Naive thymus-derived CD8-positive, alpha-beta T cell (primary cell): ENCODE data around the gene ARL15. TPM values are rescaled to one million over a fixed set of nuclear protein-coding genes. Genes with fewer than 3 reads are reported as not detected.

ENCODE experiments used
- ATAC-seq, 2 donors: fragments of 150-1000 bp; cut with Tn5 transposase in 1 of 2; sonication (Bioruptor Pico), chemical (Tn5 transposase) in 1 of 2; 1 replicate in 1 of 2; 2 replicates in 1 of 2; pipeline ENCODE4 v1.10.0; 2021; ENCODE audit warnings: mild to moderate bottlenecking in 2 of 2, moderate library complexity in 2 of 2
- POLR2A ChIA-PET: fragments of 350-600 bp; sonication (Branson Sonifier 250); formaldehyde crosslinking; loops from one replicate; lab custom pipeline; 2021; ENCODE audit warnings: antibody characterized with exemption; lab: Charles Lee
- DNase-seq, 10 donors: peaks; one replicate each; pipeline versions ENCODE4 v3.0.0 to v3.0.0-alpha.2; 2020 to 2022
- H3K27ac Mint-ChIP-seq, 10 donors: one replicate each; pipeline ENCODE4 v1.8.0; 2020 to 2022; ENCODE audit warnings: mild to moderate bottlenecking in 10 of 10, mixed read lengths in 10 of 10, moderate library complexity in 4 of 10, inconsistent platforms in 1 of 10
- H3K27me3 Mint-ChIP-seq, 5 donors: one replicate each; pipeline ENCODE4 v1.8.0; 2021 to 2022; ENCODE audit warnings: mixed read lengths in 5 of 5
- H3K36me3 Mint-ChIP-seq, 3 donors: one replicate each; pipeline ENCODE4 v1.8.0; 2020 to 2022; ENCODE audit warnings: mixed read lengths in 3 of 3, mild to moderate bottlenecking in 2 of 3, inconsistent platforms in 1 of 3
- H3K4me1 Mint-ChIP-seq, 4 donors: one replicate each; pipeline ENCODE4 v1.8.0; 2021 to 2022; ENCODE audit warnings: mixed read lengths in 4 of 4
- H3K4me3 Mint-ChIP-seq, 10 donors: one replicate each; pipeline ENCODE4 v1.8.0; 2020 to 2022; ENCODE audit warnings: mild to moderate bottlenecking in 10 of 10, mixed read lengths in 10 of 10, moderate library complexity in 6 of 10, inconsistent platforms in 1 of 10
- H3K9me3 Mint-ChIP-seq, 9 donors: one replicate each; pipeline ENCODE4 v1.8.0; 2020 to 2022; ENCODE audit warnings: mixed read lengths in 9 of 9, mild to moderate bottlenecking in 3 of 9, inconsistent platforms in 1 of 9, moderate library complexity in 1 of 9
- polyA plus RNA-seq, 3 donors: library from polyadenylated mRNA; unstranded; fragments of 300-500 nt; fragmentation: Illumina TruSeq; gene quantifications; one replicate each; pipeline ENCODE4 v1.2.3, GENCODE V29; 2021
- total RNA-seq, 8 experiments: library from RNA in 2 of 8; stranded (reverse) in 2 of 8; gene quantifications; one replicate each; pipeline ENCODE4 v1.2.3 and lab custom pipeline; 2021 to 2026

The ARL15 gene
- total and polyA plus RNA-seq, 5 experiments from 2014 or later = 9.9 to 15.2 (median 12.4) TPM

GRCh38 chr5:53884844-53885243, 425.5 kb downstream of the ARL15 start:
- POLR2A ChIA-PET = no interaction called here
- peaks cover 0 to 2% (median 0%) of the 10 kb centered on the region in 4 donors for H3K4me1 Mint-ChIP-seq
- no peak overlapping the region for H3K4me3 Mint-ChIP-seq

GRCh38 chr5:53884417-53884816, 426.0 kb downstream of the ARL15 start:
- Mint-ChIP-seq H3K4me3 (no peak overlapping the region), H3K4me1 (peaks cover 0 to 2% (median 0%) of the 10 kb centered on the region in 4 donors), H3K36me3 (peaks cover 0 to 21% (median 12%) of the 10 kb centered on the region in 3 donors), H3K27ac (peak overlapping the region in 2 of 10 donors; percentile 14 to 36), H3K9me3 (no peaks in the 10 kb centered on the region), H3K27me3 (no peaks in the 10 kb centered on the region)
- no peak for ATAC-seq
- POLR2A ChIA-PET = no interaction called here
- no peak for DNase-seq

More at GRCh38 chr5:53884844-53885243, 425.5 kb downstream of the ARL15 start:
- H3K9me3 Mint-ChIP-seq = no peaks in the 10 kb centered on the region
- no peak for ATAC-seq
- H3K27me3 Mint-ChIP-seq = no peaks in the 10 kb centered on the region
- no peak for DNase-seq
- peaks cover 0 to 21% (median 12%) of the 10 kb centered on the region in 3 donors for H3K36me3 Mint-ChIP-seq
- no peak overlapping the region for H3K27ac Mint-ChIP-seq

- no peak overlapping the region for H3K4me3 Mint-ChIP-seq
- peaks cover 0 to 21% (median 12%) of the 10 kb centered on the region in 3 donors for H3K36me3 Mint-ChIP-seq
- POLR2A ChIA-PET = no interaction called here
- H3K27ac Mint-ChIP-seq = no peak overlapping the region
- ATAC-seq (no peak), DNase-seq (no peak)
- peaks cover 0 to 7% (median 0%) of the 10 kb centered on the region in 9 donors for H3K9me3 Mint-ChIP-seq
- peaks cover 0 to 2% (median 0%) of the 10 kb centered on the region in 4 donors for H3K4me1 Mint-ChIP-seq
- H3K27me3 Mint-ChIP-seq = no peaks in the 10 kb centered on the region
Measured at GRCh38 chr5:53882676-53883031, 427.7 kb downstream of the ARL15 start.

GRCh38 chr5:53882006-53882675, 428.2 kb downstream of the ARL15 start:
- Mint-ChIP-seq H3K36me3 (peaks cover 0 to 17% (median 12%) of the 10 kb centered on the region in 3 donors), H3K27me3 (no peaks in the 10 kb centered on the region), H3K27ac (no peak overlapping the region), H3K4me3 (no peak overlapping the region), H3K9me3 (peaks cover 0 to 8% (median 0%) of the 10 kb centered on the region in 9 donors), H3K4me1 (peaks cover 0 to 2% (median 0%) of the 10 kb centered on the region in 4 donors)
- ATAC-seq (no peak), DNase-seq (no peak)
- POLR2A ChIA-PET = no interaction called here

GRCh38 chr5:53879708-53880323, 430.6 kb downstream of the ARL15 start:
- Mint-ChIP-seq H3K36me3 (peaks cover 0 to 4% (median under 1%) of the 10 kb centered on the region in 3 donors), H3K9me3 (peaks cover 0 to 8% (median 3%) of the 10 kb centered on the region in 9 donors), H3K27ac (no peak overlapping the region), H3K4me1 (peaks cover 0 to 2% (median 0%) of the 10 kb centered on the region in 4 donors), H3K27me3 (no peaks in the 10 kb centered on the region), H3K4me3 (no peak overlapping the region)
- POLR2A ChIA-PET = no interaction called here
- ATAC-seq (no peak), DNase-seq (no peak)

GRCh38 chr5:53878015-53878414, 432.4 kb downstream of the ARL15 start:
- Mint-ChIP-seq H3K4me3 (no peak overlapping the region), H3K9me3 (peaks cover 0 to 13% (median 6%) of the 10 kb centered on the region in 9 donors), H3K27me3 (no peaks in the 10 kb centered on the region), H3K36me3 (no peaks in the 10 kb centered on the region), H3K4me1 (no peaks in the 10 kb centered on the region), H3K27ac (no peak overlapping the region)
- DNase-seq (no peak), ATAC-seq (no peak)
- POLR2A ChIA-PET = no interaction called here

GRCh38 chr5:53877243-53877642, 433.1 kb downstream of the ARL15 start:
- POLR2A ChIA-PET = no interaction called here
- Mint-ChIP-seq H3K9me3 (peaks cover 0 to 13% (median 6%) of the 10 kb centered on the region in 9 donors), H3K4me1 (no peaks in the 10 kb centered on the region), H3K27me3 (no peaks in the 10 kb centered on the region), H3K4me3 (no peak overlapping the region), H3K27ac (no peak overlapping the region), H3K36me3 (no peaks in the 10 kb centered on the region)
- no peak for ATAC-seq
- DNase-seq = no peak

- ATAC-seq (no peak), DNase-seq (no peak)
- H3K9me3 Mint-ChIP-seq = peaks cover 2 to 13% (median 8%) of the 10 kb centered on the region in 9 donors
- no peaks in the 10 kb centered on the region for H3K36me3 Mint-ChIP-seq
- POLR2A ChIA-PET = no interaction called here
- no peak overlapping the region for H3K27ac Mint-ChIP-seq
- H3K4me1 Mint-ChIP-seq = no peaks in the 10 kb centered on the region
- peaks cover 0 to 4% (median 0%) of the 10 kb centered on the region in 5 donors for H3K27me3 Mint-ChIP-seq
- H3K4me3 Mint-ChIP-seq = no peak overlapping the region
Measured at GRCh38 chr5:53874409-53874808, 436.0 kb downstream of the ARL15 start.

- Mint-ChIP-seq H3K36me3 (no peaks in the 10 kb centered on the region), H3K9me3 (peaks cover 2 to 13% (median 7%) of the 10 kb centered on the region in 9 donors), H3K4me3 (no peak overlapping the region), H3K27me3 (peaks cover 0 to 4% (median 1%) of the 10 kb centered on the region in 5 donors), H3K27ac (peak overlapping the region in 1 of 10 donors; percentile 41), H3K4me1 (no peaks in the 10 kb centered on the region)
- ATAC-seq = no peak
- no peak for DNase-seq
- POLR2A ChIA-PET = no interaction called here
Measured at GRCh38 chr5:53873235-53873634, 437.1 kb downstream of the ARL15 start.

GRCh38 chr5:53871775-53872174, 438.6 kb downstream of the ARL15 start:
- H3K9me3 Mint-ChIP-seq = peaks cover 0 to 17% (median 6%) of the 10 kb centered on the region in 9 donors
- peaks cover 2 to 12% (median 10%) of the 10 kb centered on the region in 5 donors for H3K27me3 Mint-ChIP-seq
- POLR2A ChIA-PET = no interaction called here

GRCh38 chr5:53871050-53871449, 439.3 kb downstream of the ARL15 start:
- peaks cover 0 to 25% (median 6%) of the 10 kb centered on the region in 9 donors for H3K9me3 Mint-ChIP-seq
- H3K27ac Mint-ChIP-seq = no peak overlapping the region
- H3K4me1 Mint-ChIP-seq = no peaks in the 10 kb centered on the region
- POLR2A ChIA-PET = no interaction called here
- ATAC-seq = no peak
- no peak overlapping the region for H3K4me3 Mint-ChIP-seq
- H3K27me3 Mint-ChIP-seq = peaks cover 2 to 18% (median 10%) of the 10 kb centered on the region in 5 donors
- no peak for DNase-seq
- no peaks in the 10 kb centered on the region for H3K36me3 Mint-ChIP-seq

More at GRCh38 chr5:53871775-53872174, 438.6 kb downstream of the ARL15 start:
- ATAC-seq (no peak), DNase-seq (no peak)
- no peak overlapping the region for H3K4me3 Mint-ChIP-seq
- H3K27ac Mint-ChIP-seq = no peak overlapping the region
- no peaks in the 10 kb centered on the region for H3K36me3 Mint-ChIP-seq
- H3K4me1 Mint-ChIP-seq = no peaks in the 10 kb centered on the region

- no peaks in the 10 kb centered on the region for H3K4me1 Mint-ChIP-seq
- POLR2A ChIA-PET = no interaction called here
- H3K27ac Mint-ChIP-seq = no peak overlapping the region
- DNase-seq = no peak
- H3K9me3 Mint-ChIP-seq = peaks cover 0 to 20% (median 10%) of the 10 kb centered on the region in 9 donors
- ATAC-seq = no peak
- H3K27me3 Mint-ChIP-seq = peaks cover 1 to 12% (median 8%) of the 10 kb centered on the region in 5 donors
- peaks cover 0 to 10% (median 8%) of the 10 kb centered on the region in 3 donors for H3K36me3 Mint-ChIP-seq
- H3K4me3 Mint-ChIP-seq = no peak overlapping the region
Measured at GRCh38 chr5:53858700-53859456, 451.5 kb downstream of the ARL15 start.

GRCh38 chr5:53856506-53856905, 453.9 kb downstream of the ARL15 start:
- Mint-ChIP-seq H3K27me3 (peaks cover 4 to 20% (median 8%) of the 10 kb centered on the region in 5 donors), H3K4me3 (no peak overlapping the region), H3K36me3 (peaks cover 0 to 14% (median 10%) of the 10 kb centered on the region in 3 donors), H3K27ac (no peak overlapping the region), H3K9me3 (peaks cover 0 to 35% (median 22%) of the 10 kb centered on the region in 9 donors), H3K4me1 (no peaks in the 10 kb centered on the region)
- no peak for ATAC-seq
- DNase-seq = no peak
- POLR2A ChIA-PET = no interaction called here
